Endothelial cell of umbilical vein (primary cell): ENCODE measurements around the gene SH3BP5. TPM values are rescaled to one million over a fixed set of nuclear protein-coding genes. Genes with fewer than 3 reads are reported as not detected.

Source experiments
- BruUV-seq: library from RNA; stranded (reverse); fragments of 400-500 nt; replicated peaks from 2 replicates; lab custom pipeline; 2021; lab: Mats Ljungman, UMichigan
- CTCF ChIA-PET: fragments of 300-600, 350-600 bp; sonication (Branson Sonifier 250); formaldehyde crosslinking; loops from one replicate; lab custom pipeline; 2021; ENCODE audit warnings: antibody characterized with exemption, inconsistent platforms; lab: Charles Lee
- POLR2A ChIA-PET: fragments of 300-600, 350-600 bp; sonication (Branson Sonifier 250); formaldehyde crosslinking; loops from one replicate; lab custom pipeline; 2021; ENCODE audit warnings: antibody characterized with exemption, inconsistent platforms; lab: Charles Lee
- DNase-seq: peaks from one replicate; pipeline ENCODE4 v3.0.0-alpha.2; 2011; ENCODE audit warnings: low read depth, low spot score
- FAIRE-seq: peaks from 2 replicates; lab custom pipeline; 2011; peaks lifted over from hg19 to GRCh38; lab: Jason Lieb, UNC
- H2AFZ ChIP-seq: 2 replicates; pipeline ENCODE4 v1.6.0; 2012; ENCODE audit warnings: low read depth, low read length, control low read depth, inconsistent platforms
- H3K27ac ChIP-seq: 2 replicates; pipeline ENCODE4 v1.5.1; 2011; ENCODE audit warnings: low read depth, mild to moderate bottlenecking, control low read depth, low read length, moderate library complexity; ENCODE audit not compliant: insufficient read depth
- H3K27me3 ChIP-seq, 2 experiments: 2 replicates each; pipeline versions ENCODE4 v1.6.0 to v1.6.1; 2011; ENCODE audit warnings: low read length in 2 of 2, mixed read lengths in 1 of 2; ENCODE audit not compliant: control insufficient read depth in 2 of 2, insufficient read depth in 2 of 2
- H3K36me3 ChIP-seq, 2 experiments: 2 replicates in 1 of 2; 3 replicates in 1 of 2; pipeline ENCODE4 v1.5.1; 2011; ENCODE audit warnings: low read length in 2 of 2, mild to moderate bottlenecking in 1 of 2, moderate library complexity in 1 of 2; ENCODE audit not compliant: control insufficient read depth in 2 of 2, insufficient read depth in 2 of 2; ENCODE audit errors: extremely low read depth in 1 of 2
- H3K4me1 ChIP-seq: 3 replicates; pipeline ENCODE4 v1.5.1; 2011; ENCODE audit warnings: mild to moderate bottlenecking, low read length; ENCODE audit not compliant: control insufficient read depth, insufficient read depth; ENCODE audit errors: extremely low read depth
- H3K4me2 ChIP-seq: 2 replicates; pipeline ENCODE4 v1.6.1; 2011; ENCODE audit warnings: low read length, control low read depth, mixed read lengths; ENCODE audit not compliant: insufficient read depth
- H3K4me3 ChIP-seq, 3 experiments: fragments of 200-600 bp in 1 of 3; sonication (generic), shearing (Covaris generic) in 1 of 3; replicated peaks in 1 of 3; 2 replicates each; pipeline ENCODE4 v1.5.1; 2011 to 2016; ENCODE audit warnings: control low read depth in 3 of 3, low read length in 3 of 3, mild to moderate bottlenecking in 2 of 3, inconsistent platforms in 1 of 3, low read depth in 1 of 3, moderate library complexity in 1 of 3; ENCODE audit not compliant: insufficient read depth in 1 of 3
- H3K79me2 ChIP-seq: 2 replicates; pipeline ENCODE4 v1.6.0; 2012; ENCODE audit warnings: low read length, inconsistent platforms; ENCODE audit not compliant: control insufficient read depth, insufficient read depth
- H3K9ac ChIP-seq: replicated peaks from 2 replicates; pipeline ENCODE3; 2011; ENCODE audit warnings: low read length, control low read depth; ENCODE audit not compliant: insufficient read depth; ENCODE audit errors: extremely low read depth
- H3K9me1 ChIP-seq: replicated peaks from 3 replicates; pipeline ENCODE4 v1.6.0; 2011; ENCODE audit warnings: mild to moderate bottlenecking, low read length; ENCODE audit not compliant: control insufficient read depth, insufficient read depth; ENCODE audit errors: extremely low read depth
- H3K9me3 ChIP-seq: replicated peaks from 2 replicates; pipeline ENCODE4 v1.5.1; 2012; ENCODE audit warnings: low read length, inconsistent platforms; ENCODE audit not compliant: control insufficient read depth, insufficient read depth
- H4K20me1 ChIP-seq: replicated peaks from 2 replicates; pipeline ENCODE3; 2011; ENCODE audit warnings: mild to moderate bottlenecking, low read length; ENCODE audit not compliant: control insufficient read depth, insufficient read depth; ENCODE audit errors: extremely low read depth
- CTCF ChIP-seq, 2 donors: IDR thresholded peaks; 1 replicate in 1 of 2; 2 replicates in 1 of 2; pipeline ENCODE4 v1.5.1; 2011; ENCODE audit warnings: low read length in 2 of 2, mild to moderate bottlenecking in 2 of 2, moderate library complexity in 2 of 2, control low read depth in 1 of 2, inconsistent platforms in 1 of 2, low read depth in 1 of 2; ENCODE audit not compliant: insufficient read depth in 1 of 2; ENCODE audit errors: extremely low read depth in 1 of 2
- EZH2 ChIP-seq: IDR thresholded peaks from 2 replicates; pipeline ENCODE4 v1.6.1; 2012; ENCODE audit warnings: borderline replicate concordance, low read depth, mild to moderate bottlenecking, moderate library complexity, low read length, inconsistent platforms; ENCODE audit not compliant: severe bottlenecking
- FOS ChIP-seq: IDR thresholded peaks from 2 replicates; pipeline ENCODE4 v1.6.1; 2011; ENCODE audit warnings: mild to moderate bottlenecking, low read length, moderate library complexity, borderline replicate concordance; ENCODE audit not compliant: insufficient read depth
- GATA2 ChIP-seq: IDR thresholded peaks from 2 replicates; pipeline ENCODE4 v1.7.0; 2011; ENCODE audit warnings: low read depth, mild to moderate bottlenecking, moderate library complexity, mixed read lengths, low read length; ENCODE audit not compliant: insufficient read length, insufficient read depth
- JUN ChIP-seq: IDR thresholded peaks from 2 replicates; pipeline ENCODE4 v1.6.1; 2011; ENCODE audit warnings: borderline replicate concordance, low read depth; ENCODE audit not compliant: insufficient read length, insufficient read depth
- MAX ChIP-seq: IDR thresholded peaks from 2 replicates; pipeline ENCODE4 v1.6.1; 2011; ENCODE audit not compliant: insufficient read depth, insufficient read length
- MYC ChIP-seq: IDR thresholded peaks from one replicate; pipeline ENCODE4 v1.6.1; 2011; ENCODE audit warnings: mild to moderate bottlenecking, low read depth, low read length
- POLR2A ChIP-seq: IDR thresholded peaks from 2 replicates; pipeline ENCODE4 v1.6.1; 2012; ENCODE audit warnings: low read depth, mild to moderate bottlenecking, control low read depth, low read length
- POLR2AphosphoS5 ChIP-seq: IDR thresholded peaks from 2 replicates; pipeline ENCODE4 v1.6.1; 2012; ENCODE audit warnings: low read depth, mild to moderate bottlenecking, control low read depth, low read length, moderate library complexity; ENCODE audit not compliant: insufficient read depth
- dilution Hi-C: fragments of 300-500 bp; cut with MboI; formaldehyde crosslinking; loops from one replicate; pipeline ENCODE4 v1.15.0; 2019; ENCODE audit warnings: low sequenced_read_pairs; ENCODE audit not compliant: extremely low pct_ligation_motif_present
- intact Hi-C: fragments of 100-400 bp; cut with micrococcal nuclease; formaldehyde crosslinking; loops from one replicate; pipeline ENCODE4 v1.10.0; 2022
- polyA plus RNA-seq, 4 experiments: library from polyadenylated mRNA; depleted of rRNA in 3 of 4; stranded (reverse) in 3 of 4; unstranded in 1 of 4; fragments of >200 nt; gene quantifications; 2 replicates each; pipeline versions ENCODE4 v1.2.1 to v1.2.3, GENCODE V29; 2011 to 2012; ENCODE audit warnings: missing spikeins in 1 of 4
- small RNA-seq: library from RNA; depleted of rRNA; stranded (forward); fragments of <200 nt; gene quantifications from one replicate; pipeline ENCODE3, GENCODE V24; 2012; ENCODE audit warnings: low replicate concordance, low read depth; ENCODE audit not compliant: insufficient read depth, insufficient read length
- total RNA-seq: library from RNA; stranded (reverse); gene quantifications from 2 replicates; pipeline ENCODE4 v1.2.3, GENCODE V29; 2021

The SH3BP5 gene
- total and polyA plus RNA-seq, 2 donors (not counting 3 experiments of a cell fraction or from before 2014, with no cell fraction given): 35.3 to 76.3 TPM

GRCh38 chr3:15205482-15205933 lies 126.9 kb downstream of the SH3BP5 start:
- CTCF ChIA-PET: interaction anchor here (0.6 to 8.9 kb wide), 13 partner anchors 12 to 607 kb away, joined by 3 to 205 read pairs (median 4); no protein-coding TSS in a partner anchor
- POLR2A ChIA-PET: interaction anchor here (1.0 to 1.4 kb wide), 4 partner anchors 106 to 554 kb away, joined by 3 to 6 read pairs (median 3); partner anchors contain the start of genes CCDC174 and RBSN
- dilution Hi-C loops: no loop called here
- DNase-seq: no peak
- FAIRE-seq: no peak
- peak overlapping the region; percentile 83 for H2AFZ ChIP-seq
- no peaks in the 10 kb centered on the region for H3K9me3 ChIP-seq
- peak overlapping the region; percentile 86 for H3K4me2 ChIP-seq
- H3K4me3 ChIP-seq: peak overlapping the region; percentile 17 to 71 (median 18)
- no peaks in the 10 kb centered on the region for H3K36me3 ChIP-seq
- peaks cover 6% of the 10 kb centered on the region for H3K4me1 ChIP-seq
- peak overlapping the region; percentile 25 for H3K27ac ChIP-seq
- BruUV-seq: TSS peak; percentile 96
- TF ChIP-seq MAX (no peak), POLR2AphosphoS5 (no peak), MYC (no peak), EZH2 (no peak), FOS (no peak), CTCF (IDR thresholded peaks at IDR 0.05; ENCODE audit: extremely low read depth in 1 of 2, insufficient read depth in 1 of 2, low read depth in 1 of 2, low read length in 2 of 2) (no peak), JUN (no peak), GATA2 (no peak), POLR2A (no peak)
- H3K9me1 ChIP-seq: no peaks in the 10 kb centered on the region
- intact Hi-C loops: no loop called here
- H4K20me1 ChIP-seq: peaks cover 2% of the 10 kb centered on the region
- no peaks in the 10 kb centered on the region for H3K27me3 ChIP-seq
- peaks cover 28% of the 10 kb centered on the region for H3K79me2 ChIP-seq
- H3K9ac ChIP-seq: peak overlapping the region; percentile 69

Small RNAs within 50 kb of the gene (small RNA-seq; reads per million reads assigned to genes)
- not detected for gene HMGN2P7
- not detected for gene RNU6-454P

Other genes starting within 250 kb of the SH3BP5 start
- gene RBSN, start 233.4 kb downstream of the SH3BP5 start, total RNA-seq: 23.1 and 23.6 TPM in 2 replicates
- gene RBSN, start 233.4 kb downstream of the SH3BP5 start, polyA plus RNA-seq: 5.8 and 6.7 TPM in 2 replicates
- gene CAPN7, start 126.3 kb downstream of the SH3BP5 start, total RNA-seq: 28.8 and 32.7 TPM in 2 replicates
- 11.7 and 13.2 TPM in 2 replicates for gene CAPN7, start 126.3 kb downstream of the SH3BP5 start, polyA plus RNA-seq
- gene METTL6, start 95.0 kb upstream of the SH3BP5 start, total RNA-seq: 11.7 and 19.5 TPM in 2 replicates
- gene METTL6, start 95.0 kb upstream of the SH3BP5 start, polyA plus RNA-seq: 12.7 and 13.9 TPM in 2 replicates
- gene EAF1, start 95.0 kb upstream of the SH3BP5 start, total RNA-seq: 16.0 and 18.2 TPM in 2 replicates
- 8.7 and 8.8 TPM in 2 replicates for gene EAF1, start 95.0 kb upstream of the SH3BP5 start, polyA plus RNA-seq
- 1.1 and 2.3 TPM in 2 replicates for gene COLQ, start 189.1 kb upstream of the SH3BP5 start, total RNA-seq
- gene COLQ, start 189.1 kb upstream of the SH3BP5 start, polyA plus RNA-seq: 2.0 TPM in 2 replicates